ENCODE results near the gene HCN3.
"Not testable (repeated sequence)": the region's sequence is repeated elsewhere in the genome, so short reads cannot be mapped to it uniquely, and the experiment has no call there.

GRCh38 chr1:155291006-155291405 is 13.7 kb downstream of the HCN3 start:
- TF ChIP-seq POLR2A, CTCF (IDR thresholded peaks at IDR 0.05): not testable (repeated sequence)
